ENCODE results near the gene FAM227B. TPM values are rescaled to one million over a fixed set of nuclear protein-coding genes. Genes with fewer than 3 reads are reported as not detected.

FAM227B gene
- polyA plus RNA-seq, 6 donors from 2014 or later = 15.8 to 27.3 (median 20.0) TPM

DNA sequence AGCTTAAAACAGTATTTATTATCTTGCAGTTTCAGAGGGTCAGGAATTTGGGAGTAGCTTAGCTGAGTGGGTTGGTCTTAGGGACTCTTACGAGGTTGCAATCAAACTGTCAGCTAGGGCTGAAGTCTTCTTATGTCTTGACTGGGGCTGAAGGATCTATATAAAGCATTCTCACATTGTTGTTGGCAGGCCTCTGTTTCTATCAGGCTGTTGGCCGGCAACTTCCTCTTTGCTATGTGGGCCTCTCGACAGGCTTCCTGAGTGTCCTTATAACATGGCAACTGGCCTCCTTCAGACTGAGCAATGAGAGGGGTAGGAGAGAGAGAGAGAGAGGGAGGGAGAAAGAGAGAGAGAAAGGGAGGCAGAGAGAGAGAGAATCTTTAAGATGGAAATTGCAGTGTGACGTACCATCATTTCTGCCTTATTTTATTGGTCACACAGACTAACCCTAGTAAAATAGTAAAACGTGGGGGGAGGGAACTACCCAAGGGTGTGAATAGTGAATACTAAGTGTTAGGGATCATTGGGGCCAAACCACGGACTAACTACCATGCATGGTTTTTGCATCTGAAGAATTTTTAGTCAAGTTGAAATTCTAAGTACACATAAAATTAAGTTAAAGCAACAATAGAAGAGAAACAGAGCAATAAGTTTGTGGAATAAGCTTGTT, 181.5 kb downstream of the FAM227B start:
- H3K9me3 Mint-ChIP-seq = no peaks in the 10 kb centered on the region
- H3K27me3 Mint-ChIP-seq = no peaks in the 10 kb centered on the region
- peak overlapping the region in 3 of 8 donors; percentile 3 to 7 (median 5) for H3K4me3 Mint-ChIP-seq
- DNase-seq = no peak
- H3K27ac Mint-ChIP-seq = peak overlapping the region in 5 of 6 donors; percentile 1 to 81 (median 29)
- ATAC-seq (ENCODE audit: low read depth in 2 of 2) = peak in 1 of 2 donors; percentile 33
- H3K4me1 Mint-ChIP-seq = peaks cover 8 to 22% (median 19%) of the 10 kb centered on the region in 3 donors
- H3K36me3 Mint-ChIP-seq = no peaks in the 10 kb centered on the region

DNA sequence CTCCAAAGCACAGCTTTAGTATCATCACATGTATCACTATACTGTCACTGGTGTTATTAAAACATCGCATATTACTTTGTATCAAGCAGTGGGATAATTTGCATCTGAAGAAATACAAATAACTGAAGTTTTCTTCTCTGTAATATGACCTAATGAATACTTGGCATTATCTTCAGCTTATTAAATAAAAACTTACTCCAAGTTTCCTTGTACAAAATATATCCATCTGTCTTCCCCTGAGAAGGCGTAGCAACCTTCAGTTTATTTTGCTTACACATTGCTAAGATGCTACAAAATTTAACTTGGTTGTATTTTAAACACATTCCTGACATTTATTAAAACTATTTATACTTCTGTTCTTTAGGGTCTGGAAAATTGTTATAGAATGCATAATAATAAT, 183.9 kb downstream of the FAM227B start:
- H3K27me3 Mint-ChIP-seq = no peaks in the 10 kb centered on the region
- H3K4me1 Mint-ChIP-seq = peaks cover 8 to 22% (median 19%) of the 10 kb centered on the region in 3 donors
- no peak overlapping the region for H3K4me3 Mint-ChIP-seq
- H3K9me3 Mint-ChIP-seq = no peaks in the 10 kb centered on the region
- H3K36me3 Mint-ChIP-seq = no peaks in the 10 kb centered on the region
- no peak for ATAC-seq (ENCODE audit: low read depth in 2 of 2)
- H3K27ac Mint-ChIP-seq = no peak overlapping the region
- no peak for DNase-seq

DNA sequence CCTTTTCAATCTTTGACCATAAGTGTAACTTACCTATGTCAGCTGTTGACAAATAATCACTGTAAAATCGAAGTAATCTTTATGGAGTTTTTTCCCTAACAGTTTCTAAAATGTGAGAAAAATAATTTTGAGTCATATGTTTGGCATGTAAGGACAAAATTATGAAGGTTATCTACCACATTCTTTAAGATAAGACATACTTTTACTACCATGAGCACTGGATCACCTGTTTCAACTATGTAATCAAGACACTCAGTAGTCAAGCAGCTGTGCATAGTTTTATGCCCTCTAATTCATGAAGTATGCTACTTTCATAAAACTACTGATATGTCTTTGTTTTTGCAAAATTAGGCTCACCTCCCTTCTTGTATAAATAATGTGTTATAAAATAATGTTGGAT, 185.4 kb downstream of the FAM227B start:
- Mint-ChIP-seq H3K36me3 (no peaks in the 10 kb centered on the region), H3K4me1 (peaks cover 8 to 22% (median 19%) of the 10 kb centered on the region in 3 donors), H3K27me3 (no peaks in the 10 kb centered on the region), H3K4me3 (no peak overlapping the region), H3K27ac (no peak overlapping the region), H3K9me3 (no peaks in the 10 kb centered on the region)
- DNase-seq (no peak), ATAC-seq (ENCODE audit: low read depth in 2 of 2) (no peak)

DNA sequence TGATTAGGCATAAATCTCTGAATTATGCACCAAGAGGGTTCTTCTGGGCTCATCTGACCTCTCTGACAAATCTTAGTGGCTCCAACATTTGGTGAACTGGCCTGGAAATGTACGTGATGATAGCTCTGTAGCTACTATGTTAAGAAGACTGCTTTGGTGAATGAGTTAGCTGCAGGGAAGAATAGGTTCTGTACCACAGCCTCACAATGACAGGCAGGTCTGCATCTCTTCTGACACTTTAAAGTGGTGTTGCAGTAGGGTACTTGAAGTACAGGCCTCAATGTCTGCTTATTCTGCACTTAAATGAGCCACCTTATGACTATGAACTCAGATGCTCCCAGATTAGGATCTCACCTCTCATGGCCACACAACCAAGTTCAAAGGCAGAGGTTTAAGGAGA, 190.6 kb downstream of the FAM227B start:
- Mint-ChIP-seq H3K27ac (no peak overlapping the region), H3K9me3 (no peaks in the 10 kb centered on the region), H3K36me3 (no peaks in the 10 kb centered on the region), H3K4me3 (no peak overlapping the region), H3K27me3 (no peaks in the 10 kb centered on the region), H3K4me1 (no peaks in the 10 kb centered on the region)
- ATAC-seq (ENCODE audit: low read depth in 2 of 2) = no peak
- no peak for DNase-seq

DNA sequence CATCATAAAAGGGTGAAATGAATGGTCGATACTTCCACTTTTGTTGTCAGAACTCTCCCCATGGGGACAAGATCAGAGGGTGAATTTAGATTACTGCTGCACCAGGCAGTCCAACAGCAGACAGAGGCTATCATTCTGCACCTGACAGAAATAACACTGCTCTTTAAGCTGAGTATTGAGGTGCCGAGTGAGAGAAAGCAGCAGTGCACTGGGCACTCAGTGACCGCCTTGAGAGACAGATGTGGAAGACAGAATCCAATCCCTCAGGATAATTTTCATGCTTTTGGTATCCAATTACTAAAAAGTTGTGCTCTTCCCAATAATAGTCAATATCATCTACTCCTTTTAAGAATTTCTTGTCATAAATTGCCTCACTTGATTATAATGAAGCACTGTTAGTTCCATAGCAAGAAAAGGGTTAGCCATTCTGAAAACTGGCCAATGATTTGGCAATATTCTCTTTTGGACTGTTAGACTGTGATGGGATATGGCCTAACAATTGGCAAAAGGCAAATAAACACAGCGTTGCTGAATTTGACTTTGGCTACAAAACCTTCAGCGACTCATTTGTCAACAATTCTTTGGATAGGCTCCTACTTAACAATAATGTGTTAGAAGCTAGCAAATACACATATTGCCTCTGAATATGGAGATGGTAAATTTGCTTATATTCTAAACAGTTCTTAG, 192.1 kb downstream of the FAM227B start:
- DNase-seq (no peak), ATAC-seq (ENCODE audit: low read depth in 2 of 2) (no peak)
- no peaks in the 10 kb centered on the region for H3K9me3 Mint-ChIP-seq
- no peaks in the 10 kb centered on the region for H3K27me3 Mint-ChIP-seq
- no peak overlapping the region for H3K4me3 Mint-ChIP-seq
- H3K4me1 Mint-ChIP-seq = no peaks in the 10 kb centered on the region
- H3K27ac Mint-ChIP-seq = no peak overlapping the region
- no peaks in the 10 kb centered on the region for H3K36me3 Mint-ChIP-seq

DNA sequence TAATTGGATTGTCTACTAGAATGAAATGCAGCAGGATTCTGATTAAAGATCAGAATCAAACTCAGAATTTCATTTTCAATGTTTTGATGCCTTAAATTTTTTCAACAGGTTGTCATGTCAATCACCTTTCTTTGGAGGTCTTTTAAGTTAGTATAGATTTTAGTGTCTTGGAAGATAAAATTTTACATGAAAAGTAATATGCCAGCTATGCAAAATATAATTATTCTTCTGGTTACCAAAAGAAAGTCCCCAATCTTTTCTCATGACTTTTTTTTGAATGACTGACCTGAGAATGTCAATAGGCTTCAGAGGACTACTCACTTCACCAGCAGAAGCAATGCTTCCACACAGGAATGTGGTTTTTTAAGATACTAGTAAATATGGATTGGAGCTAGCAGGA, 193.2 kb downstream of the FAM227B start:
- no peak for DNase-seq
- no peak for ATAC-seq (ENCODE audit: low read depth in 2 of 2)
- H3K4me1 Mint-ChIP-seq = no peaks in the 10 kb centered on the region
- H3K27ac Mint-ChIP-seq = no peak overlapping the region
- no peaks in the 10 kb centered on the region for H3K27me3 Mint-ChIP-seq
- no peaks in the 10 kb centered on the region for H3K9me3 Mint-ChIP-seq
- no peaks in the 10 kb centered on the region for H3K36me3 Mint-ChIP-seq
- H3K4me3 Mint-ChIP-seq = no peak overlapping the region

DNA sequence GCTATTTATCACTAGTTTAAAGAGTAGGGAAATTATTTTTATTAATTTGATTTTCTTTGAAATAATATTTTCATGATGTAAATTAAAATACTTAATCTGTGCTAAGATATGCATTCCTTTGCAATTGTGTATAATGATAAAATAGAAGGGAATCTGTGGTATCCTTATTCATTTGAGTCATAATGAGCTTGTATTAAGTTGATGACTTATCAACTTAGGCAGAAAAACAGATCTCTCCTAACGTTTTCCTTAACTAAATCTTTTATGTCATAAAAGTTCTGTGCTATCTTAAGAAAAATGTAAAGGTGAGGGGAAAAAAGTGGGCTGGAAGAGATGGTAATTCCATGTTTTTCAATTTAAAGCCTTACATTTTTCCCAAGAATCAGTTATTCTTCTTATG, 195.7 kb downstream of the FAM227B start:
- Mint-ChIP-seq H3K27me3 (no peaks in the 10 kb centered on the region), H3K4me1 (peaks cover 4 to 8% (median 5%) of the 10 kb centered on the region in 3 donors), H3K9me3 (peaks cover 0 to 2% (median 0%) of the 10 kb centered on the region in 7 donors), H3K27ac (no peak overlapping the region), H3K36me3 (no peaks in the 10 kb centered on the region), H3K4me3 (no peak overlapping the region)
- no peak for ATAC-seq (ENCODE audit: low read depth in 2 of 2)
- no peak for DNase-seq

DNA sequence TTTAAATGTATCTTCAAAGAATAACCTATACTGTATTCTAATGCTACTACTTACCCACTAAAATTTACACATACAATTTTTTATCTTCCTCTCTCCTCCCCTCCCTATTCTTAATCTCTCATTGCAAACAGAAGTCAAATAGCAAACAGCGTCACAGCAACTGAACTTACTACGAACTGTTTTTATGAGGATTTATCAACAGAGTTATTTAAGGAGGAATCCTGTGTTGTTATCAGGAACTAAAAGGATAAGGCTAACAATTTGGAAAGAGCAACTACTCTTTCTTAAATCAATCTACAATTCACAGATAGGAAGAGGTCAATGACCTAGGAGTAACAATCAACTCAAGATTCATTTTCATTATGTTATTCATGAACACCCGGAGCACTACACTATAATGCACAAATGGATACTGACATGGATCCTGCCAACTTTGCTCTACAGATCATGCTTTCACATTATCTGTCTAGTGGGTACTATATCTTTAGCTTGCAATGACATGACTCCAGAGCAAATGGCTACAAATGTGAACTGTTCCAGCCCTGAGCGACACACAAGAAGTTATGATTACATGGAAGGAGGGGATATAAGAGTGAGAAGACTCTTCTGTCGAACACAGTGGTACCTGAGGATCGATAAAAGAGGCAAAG, 196.6 kb downstream of the FAM227B start:
- Mint-ChIP-seq H3K4me1 (peaks cover 4 to 8% (median 5%) of the 10 kb centered on the region in 3 donors), H3K27me3 (no peaks in the 10 kb centered on the region), H3K27ac (no peak overlapping the region), H3K36me3 (no peaks in the 10 kb centered on the region), H3K9me3 (peaks cover 0 to 2% (median 0%) of the 10 kb centered on the region in 7 donors), H3K4me3 (no peak overlapping the region)
- ATAC-seq (ENCODE audit: low read depth in 2 of 2) (no peak), DNase-seq (no peak)

DNA sequence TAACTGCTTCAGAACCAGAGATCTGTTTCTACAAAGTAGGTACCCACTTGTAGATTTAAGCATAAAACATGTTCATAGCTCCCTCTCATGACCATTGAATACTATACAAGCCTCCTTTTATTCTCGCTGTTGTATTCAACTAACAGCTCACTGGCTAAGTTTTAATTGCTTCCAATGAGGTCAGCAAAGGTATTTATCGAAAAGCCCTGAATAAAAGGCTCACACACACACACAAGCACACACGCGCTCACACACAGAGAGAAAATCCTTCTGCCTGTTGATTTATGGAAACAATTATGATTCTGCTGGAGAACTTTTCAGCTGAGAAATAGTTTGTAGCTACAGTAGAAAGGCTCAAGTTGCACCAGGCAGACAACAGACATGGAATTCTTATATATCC, 197.6 kb downstream of the FAM227B start, which contains the start of gene FGF7:
Gene FGF7 (plus strand): TSS at position 222 of the 400 bp plus-strand sequence. CDS start 1,056 bp downstream, outside the sequence.
- no peak for DNase-seq
- H3K4me1 Mint-ChIP-seq = peaks cover 4 to 8% (median 5%) of the 10 kb centered on the region in 3 donors
- peaks cover 0 to 2% (median 0%) of the 10 kb centered on the region in 7 donors for H3K9me3 Mint-ChIP-seq
- peak within 1 kb of the TSS in 4 of 8 donors; percentile 4 to 48 (median 22) for H3K4me3 Mint-ChIP-seq
- H3K36me3 Mint-ChIP-seq = no peaks in the 10 kb centered on the region
- ATAC-seq (ENCODE audit: low read depth in 2 of 2) = no peak
- no peaks in the 10 kb centered on the region for H3K27me3 Mint-ChIP-seq
- H3K27ac Mint-ChIP-seq = peak within 1 kb of the TSS in 3 of 6 donors; percentile 39 to 91 (median 87)

DNA sequence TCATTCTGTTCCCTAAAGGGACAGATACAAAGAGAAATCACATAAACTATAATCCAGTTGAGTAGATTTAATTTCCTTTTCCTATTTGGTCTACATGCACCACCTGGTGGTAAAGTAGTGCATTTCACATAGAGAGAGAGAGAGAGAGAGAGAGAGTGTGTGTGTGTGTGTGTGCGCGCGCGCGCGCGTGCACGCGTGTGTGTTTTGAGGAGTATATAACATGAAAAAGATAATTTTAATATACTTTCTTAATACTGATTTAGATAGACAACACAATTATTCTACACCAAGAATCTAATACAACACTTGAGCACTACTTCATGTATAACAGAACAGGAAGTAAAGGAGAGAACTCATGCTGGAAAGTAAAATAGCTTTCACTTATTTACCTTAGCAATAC, 198.6 kb downstream of the FAM227B start:
- H3K4me1 Mint-ChIP-seq = peaks cover 4 to 8% (median 5%) of the 10 kb centered on the region in 3 donors
- ATAC-seq (ENCODE audit: low read depth in 2 of 2) (peak in 1 of 2 donors; percentile 28), DNase-seq (peak; percentile 42)
- peaks cover 0 to under 1% (median 0%) of the 10 kb centered on the region in 3 donors for H3K27me3 Mint-ChIP-seq
- H3K9me3 Mint-ChIP-seq = peaks cover 0 to 2% (median 0%) of the 10 kb centered on the region in 7 donors
- peak overlapping the region in 6 of 8 donors; percentile 4 to 48 (median 26) for H3K4me3 Mint-ChIP-seq
- H3K36me3 Mint-ChIP-seq = no peaks in the 10 kb centered on the region
- H3K27ac Mint-ChIP-seq = peak overlapping the region in 5 of 6 donors; percentile 39 to 97 (median 87)

DNA sequence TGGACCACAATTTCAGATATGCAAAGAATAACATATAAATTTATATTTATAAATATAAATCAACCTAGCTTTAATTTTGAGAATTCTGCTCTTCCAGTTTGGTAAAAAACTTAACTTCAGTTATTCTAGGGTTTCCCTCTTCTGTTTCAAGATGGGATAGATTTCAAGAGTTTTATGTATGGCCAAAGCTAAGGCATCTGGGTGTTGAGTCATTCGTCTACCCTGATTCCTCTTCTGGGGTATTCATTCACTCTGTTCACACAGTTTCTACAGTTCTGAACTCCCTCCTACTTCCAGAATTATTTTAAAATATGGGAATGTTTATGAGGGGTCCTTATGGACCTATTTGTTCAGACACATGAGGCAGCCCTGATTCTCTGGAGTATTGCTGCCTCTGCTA, 201.8 kb downstream of the FAM227B start:
- DNase-seq = no peak
- Mint-ChIP-seq H3K36me3 (no peaks in the 10 kb centered on the region), H3K27ac (peak overlapping the region in 1 of 6 donors; percentile 52), H3K4me3 (no peak overlapping the region), H3K27me3 (peaks cover 0 to 18% (median 10%) of the 10 kb centered on the region in 3 donors), H3K4me1 (peaks cover 4 to 8% (median 5%) of the 10 kb centered on the region in 3 donors), H3K9me3 (peaks cover 0 to 2% (median 0%) of the 10 kb centered on the region in 7 donors)
- no peak for ATAC-seq (ENCODE audit: low read depth in 2 of 2)

DNA sequence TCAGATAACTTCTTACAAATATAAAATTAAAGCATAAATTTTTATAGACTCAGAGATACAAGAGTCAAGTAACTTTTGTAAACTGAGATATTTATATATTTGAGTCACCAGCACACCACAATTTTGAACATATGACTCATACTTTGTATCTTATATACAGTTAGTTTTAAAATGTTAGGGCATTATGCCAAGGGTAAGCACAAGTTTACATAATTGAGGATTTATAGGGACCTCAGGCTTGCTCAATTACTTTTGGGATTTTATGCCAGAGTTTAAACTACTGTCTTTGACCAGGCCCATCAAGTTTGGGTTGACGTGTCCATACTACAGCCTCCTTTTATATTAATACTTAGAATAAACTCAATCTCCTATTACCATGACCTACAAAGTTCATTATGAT, 205.0 kb downstream of the FAM227B start:
- no peak for DNase-seq
- Mint-ChIP-seq H3K4me1 (no peaks in the 10 kb centered on the region), H3K4me3 (no peak overlapping the region), H3K27me3 (peaks cover 3 to 33% (median 15%) of the 10 kb centered on the region in 3 donors), H3K27ac (no peak overlapping the region), H3K36me3 (peaks cover 0 to 5% of the 10 kb centered on the region in 2 donors), H3K9me3 (no peaks in the 10 kb centered on the region)
- ATAC-seq (ENCODE audit: low read depth in 2 of 2) = no peak

DNA sequence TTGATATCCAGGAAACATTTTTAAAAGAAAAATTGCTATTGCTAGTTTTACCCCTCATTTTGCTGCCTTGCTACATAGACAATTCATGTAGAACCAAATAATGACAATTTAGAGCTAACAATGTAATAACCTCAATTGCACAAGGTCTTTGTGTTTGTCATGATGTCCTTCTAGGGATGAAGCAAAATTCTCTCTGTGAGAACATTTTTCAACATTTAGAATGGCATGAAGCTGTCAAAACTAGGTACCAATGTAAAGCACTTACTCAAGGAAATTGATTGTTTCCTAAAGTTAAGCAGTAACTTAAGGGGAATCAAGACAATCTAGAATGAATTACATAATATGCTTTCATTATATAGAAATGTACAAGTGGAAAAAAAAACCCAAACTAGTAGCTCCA, 205.5 kb downstream of the FAM227B start:
- ATAC-seq (ENCODE audit: low read depth in 2 of 2) (no peak), DNase-seq (no peak)
- Mint-ChIP-seq H3K4me3 (no peak overlapping the region), H3K36me3 (peaks cover 0 to 5% of the 10 kb centered on the region in 2 donors), H3K4me1 (no peaks in the 10 kb centered on the region), H3K27ac (no peak overlapping the region), H3K27me3 (peaks cover 6 to 37% (median 15%) of the 10 kb centered on the region in 3 donors), H3K9me3 (no peaks in the 10 kb centered on the region)

Data from naive B cell (primary cell).